Activated CD8-positive, alpha-beta memory T cell treated with anti-CD3 and anti-CD28 coated beads, Interleukin-2, amount 50 U/mL, for 24 hours (primary cell): ENCODE data around the gene SERTAD2.

ENCODE experiments used
- DNase-seq: peaks from one replicate; pipeline ENCODE4 v3.0.0-alpha.2; 2020; ENCODE audit errors: extremely low read depth

Gene SERTAD2, protein sequence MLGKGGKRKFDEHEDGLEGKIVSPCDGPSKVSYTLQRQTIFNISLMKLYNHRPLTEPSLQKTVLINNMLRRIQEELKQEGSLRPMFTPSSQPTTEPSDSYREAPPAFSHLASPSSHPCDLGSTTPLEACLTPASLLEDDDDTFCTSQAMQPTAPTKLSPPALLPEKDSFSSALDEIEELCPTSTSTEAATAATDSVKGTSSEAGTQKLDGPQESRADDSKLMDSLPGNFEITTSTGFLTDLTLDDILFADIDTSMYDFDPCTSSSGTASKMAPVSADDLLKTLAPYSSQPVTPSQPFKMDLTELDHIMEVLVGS

DNA sequence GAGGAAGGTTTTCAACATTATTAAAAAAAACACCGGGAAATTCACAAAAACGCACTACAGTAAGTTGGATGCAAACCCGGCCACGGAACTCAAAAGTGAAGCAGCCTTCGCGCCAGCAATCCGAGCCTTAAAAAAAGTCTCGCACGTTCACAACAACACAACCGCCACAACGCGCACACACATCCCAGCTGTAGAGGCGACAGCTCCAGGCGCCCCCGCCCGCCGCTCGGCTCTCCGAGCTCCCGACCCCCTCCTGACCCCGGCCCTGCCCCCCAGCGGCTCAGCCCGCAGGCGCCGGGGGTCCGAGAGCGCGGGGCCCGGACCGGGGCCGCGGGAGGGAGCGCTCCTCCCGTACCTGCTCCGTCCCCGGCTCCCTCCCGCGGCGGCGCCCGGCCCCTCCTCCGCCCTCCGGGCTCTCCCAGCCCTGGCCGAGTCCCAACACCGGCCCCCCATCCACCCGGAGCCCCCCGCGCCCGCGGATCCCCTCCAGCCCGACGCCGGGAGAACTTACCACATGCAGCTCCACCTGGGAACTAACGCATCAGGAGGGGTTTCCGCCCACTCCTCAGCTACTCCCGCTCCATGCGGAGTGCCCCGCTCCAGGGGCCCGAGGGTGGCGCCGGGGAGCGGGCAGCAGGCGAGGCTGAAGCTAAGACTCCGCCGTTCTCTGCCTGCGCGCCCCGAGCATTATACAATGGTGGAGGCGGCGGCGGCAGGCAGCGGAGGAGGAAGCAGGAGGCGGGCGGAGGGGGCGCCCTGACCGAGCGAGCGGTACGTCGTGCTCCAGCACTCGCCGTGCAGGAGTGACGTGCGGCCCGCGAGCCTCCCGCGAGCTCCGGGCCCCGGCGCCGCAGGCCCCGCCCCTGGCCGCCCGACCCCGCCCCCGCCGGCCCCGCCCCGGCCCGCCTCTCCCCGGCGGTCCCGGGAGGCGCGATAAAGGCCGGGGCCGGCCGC is at the start of gene SERTAD2:
Gene SERTAD2 (minus strand): TSS at position 805 of the 954 bp plus-strand sequence. CDS start 17,042 bp downstream, outside the sequence.
- no peak for DNase-seq

GRCh38 chr2:64700133-64700809 is 46.6 kb upstream of the SERTAD2 start:
- no peak for DNase-seq

DNA sequence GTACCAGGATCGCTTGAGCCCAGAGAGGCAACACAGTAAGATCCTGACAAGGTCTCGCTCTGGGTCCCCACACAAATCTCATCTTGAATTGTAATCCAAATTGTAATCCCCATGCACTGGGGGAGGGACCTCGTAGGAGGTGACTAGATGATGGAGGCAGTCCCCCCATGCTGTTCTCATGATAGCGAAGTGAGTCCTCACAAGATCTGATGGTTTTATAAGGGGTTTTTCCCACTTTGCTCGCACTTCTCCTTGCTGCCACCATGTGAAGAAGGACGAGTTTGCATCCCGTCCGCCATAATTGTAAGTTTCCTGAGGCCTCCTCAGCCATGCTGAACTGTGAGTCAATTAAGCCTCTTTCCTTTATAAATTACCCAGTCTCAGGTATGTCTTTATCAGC is 46.0 kb upstream of the SERTAD2 start:
- no peak for DNase-seq

DNA sequence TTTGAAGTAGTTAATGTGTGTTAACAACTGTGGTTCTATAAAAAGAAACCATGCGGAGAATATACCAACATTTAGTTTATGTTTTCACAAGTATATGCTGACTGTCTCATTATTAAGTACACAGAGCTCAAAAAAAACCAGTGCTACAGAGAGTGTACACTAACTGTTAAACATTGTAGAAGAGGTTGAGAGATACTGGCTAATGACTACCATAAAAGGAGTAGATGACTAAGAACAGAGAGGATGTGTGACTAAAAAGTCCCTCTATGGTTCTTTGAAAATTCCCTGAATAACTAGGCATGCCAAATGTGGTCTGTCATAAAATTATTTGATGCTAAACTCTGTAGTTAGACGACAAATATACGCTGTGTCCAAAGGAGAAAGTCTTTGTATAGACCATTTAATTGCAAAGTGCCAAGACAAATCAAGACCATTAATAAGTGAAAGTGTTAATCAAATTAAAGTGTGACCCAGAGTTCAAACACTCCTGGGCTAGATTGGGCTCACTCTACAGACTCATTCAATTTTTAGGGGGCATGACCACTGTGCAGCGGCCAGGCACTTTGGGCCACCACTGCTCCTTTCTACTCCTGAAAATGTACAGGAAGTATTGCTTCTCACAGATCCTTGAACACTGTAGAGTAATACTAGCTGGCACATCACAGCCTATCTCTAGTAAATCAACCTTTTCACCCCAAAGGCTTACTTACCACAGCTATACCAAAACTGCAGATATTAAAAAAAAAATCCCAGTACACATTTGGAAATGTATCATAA is 45.1 kb upstream of the SERTAD2 start:
- no peak for DNase-seq

DNA sequence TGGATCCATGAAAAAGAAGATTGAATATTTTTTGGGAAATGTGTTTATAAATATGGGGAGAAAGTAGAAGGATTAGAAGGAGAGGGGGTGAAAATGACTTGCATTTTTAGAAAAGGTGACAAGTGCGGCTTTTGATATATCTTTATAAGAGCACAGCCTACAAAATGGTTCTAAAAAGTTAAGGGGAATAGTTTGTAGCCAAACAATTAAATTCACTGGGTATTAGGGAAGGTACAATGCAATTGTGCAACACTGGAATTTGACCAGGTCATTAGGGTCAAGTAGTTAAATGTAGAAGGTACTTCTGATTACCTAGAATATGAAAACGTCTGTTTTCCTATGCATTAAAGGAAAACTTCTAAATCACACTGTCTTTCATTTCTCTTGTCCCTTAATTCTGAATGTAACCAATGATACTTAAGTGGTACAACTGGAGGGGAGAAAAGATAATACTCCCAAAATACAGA is 44.5 kb upstream of the SERTAD2 start:
- no peak for DNase-seq

GRCh38 chr2:64697297-64698176 is 43.8 kb upstream of the SERTAD2 start:
- DNase-seq = no peak

DNA sequence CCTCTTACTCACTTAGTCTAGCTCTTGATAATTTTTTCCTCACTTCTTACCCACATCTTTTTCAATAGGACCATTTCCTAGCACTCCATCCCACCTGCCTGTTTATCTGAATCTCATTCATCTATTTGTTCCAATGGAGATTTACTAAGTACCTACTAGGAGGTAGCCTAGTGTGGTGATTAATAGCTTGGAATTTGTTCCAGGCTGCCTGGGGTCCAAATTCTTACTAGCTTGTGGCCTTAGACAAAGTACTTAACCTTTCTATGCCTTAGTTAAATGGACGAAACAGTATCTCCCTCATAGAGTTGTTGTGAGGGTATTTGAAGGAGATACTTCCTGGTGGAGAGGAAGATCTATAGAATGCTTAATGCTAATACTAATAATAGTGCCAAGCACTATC is 42.9 kb upstream of the SERTAD2 start:
- no peak for DNase-seq

- no peak for DNase-seq
Observed at GRCh38 chr2:64695721-64696261, 42.1 kb upstream of the SERTAD2 start.

DNA sequence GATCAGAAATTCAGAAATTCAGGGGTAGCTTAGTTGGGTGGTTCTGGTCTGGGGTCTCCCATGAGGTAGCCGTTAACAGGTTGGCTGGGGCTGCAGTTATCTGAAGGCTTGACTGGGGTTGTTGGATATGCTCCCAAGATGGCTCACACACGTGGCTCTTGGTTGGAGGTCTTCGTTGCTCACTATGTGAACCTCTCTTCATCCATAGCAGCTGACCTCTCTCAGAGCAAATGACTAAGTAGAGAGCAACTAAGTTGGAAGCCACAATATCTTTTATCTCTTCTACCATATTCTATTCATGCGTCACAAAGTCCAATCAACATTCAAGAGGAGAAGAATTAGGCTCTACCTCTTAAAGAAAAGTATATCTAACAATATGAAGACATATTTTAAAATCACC is 38.7 kb upstream of the SERTAD2 start:
- DNase-seq = no peak

DNA sequence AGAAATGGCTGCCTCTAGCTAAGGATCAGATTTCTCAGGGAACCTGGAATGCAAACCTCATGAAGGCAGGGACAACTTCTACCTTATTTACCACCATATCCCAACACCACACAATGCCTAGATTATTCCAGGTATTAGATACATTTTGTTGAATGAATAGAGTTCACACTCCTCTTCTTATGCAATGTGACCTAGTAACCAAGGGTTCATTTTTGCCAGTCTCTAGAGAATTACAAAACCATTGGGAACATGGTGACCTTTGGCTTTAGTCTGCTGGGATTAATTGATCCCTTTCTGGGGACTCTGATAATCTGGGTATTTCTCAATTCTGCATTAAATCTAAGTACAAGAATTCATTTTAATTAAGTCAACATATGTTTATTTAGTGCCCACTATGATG is 35.2 kb upstream of the SERTAD2 start:
- DNase-seq = no peak

DNA sequence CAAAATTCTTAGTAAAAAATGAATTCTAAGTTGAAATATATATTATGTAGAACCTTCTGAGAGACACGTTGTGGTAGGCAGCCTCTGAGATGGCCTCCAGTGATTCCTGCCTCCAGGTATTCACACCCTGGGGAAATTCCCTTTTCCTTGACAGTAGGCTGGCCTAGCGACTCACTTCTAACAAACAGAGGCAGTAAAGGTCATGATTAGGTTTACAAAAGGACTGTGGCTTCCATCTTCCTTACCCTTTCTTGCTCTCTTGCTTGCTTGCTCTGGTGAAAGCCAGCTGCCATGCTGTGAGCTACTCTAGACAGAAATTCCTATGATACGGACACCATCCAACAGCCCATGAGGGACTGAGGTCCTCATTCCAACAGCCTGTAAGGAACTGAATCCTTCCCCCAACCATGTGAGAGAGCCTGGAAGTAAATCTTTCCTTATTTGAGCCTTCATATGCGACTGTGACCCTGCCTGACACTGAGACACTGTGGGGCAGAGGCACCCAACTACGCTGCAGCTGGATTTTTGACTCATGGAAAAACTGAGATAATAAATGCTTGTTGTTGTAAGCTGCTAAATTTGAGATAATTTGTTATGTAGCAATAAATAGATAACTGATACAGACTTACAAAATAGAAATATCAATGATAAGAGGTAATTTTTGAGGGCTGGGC is 32.7 kb upstream of the SERTAD2 start:
- DNase-seq = no peak

DNA sequence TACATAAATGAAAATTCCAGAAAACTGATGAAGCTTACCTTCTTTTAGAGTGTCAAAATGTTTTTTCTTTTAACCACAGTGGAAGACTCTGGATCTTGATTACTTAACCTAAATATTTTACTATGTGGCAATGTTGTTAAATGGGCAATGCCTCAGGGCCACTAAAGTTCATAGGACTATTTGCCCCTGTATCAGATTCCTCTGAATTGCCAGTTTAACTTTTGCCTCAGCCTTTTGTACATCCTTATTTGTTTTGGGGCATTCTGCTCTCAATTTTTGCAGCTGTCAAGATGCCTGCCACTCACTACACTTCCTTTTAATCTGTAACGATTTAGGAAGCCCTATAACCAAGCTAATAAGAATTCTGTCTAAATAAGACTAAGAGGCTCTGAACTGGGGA is 31.7 kb upstream of the SERTAD2 start:
- DNase-seq = no peak

DNA sequence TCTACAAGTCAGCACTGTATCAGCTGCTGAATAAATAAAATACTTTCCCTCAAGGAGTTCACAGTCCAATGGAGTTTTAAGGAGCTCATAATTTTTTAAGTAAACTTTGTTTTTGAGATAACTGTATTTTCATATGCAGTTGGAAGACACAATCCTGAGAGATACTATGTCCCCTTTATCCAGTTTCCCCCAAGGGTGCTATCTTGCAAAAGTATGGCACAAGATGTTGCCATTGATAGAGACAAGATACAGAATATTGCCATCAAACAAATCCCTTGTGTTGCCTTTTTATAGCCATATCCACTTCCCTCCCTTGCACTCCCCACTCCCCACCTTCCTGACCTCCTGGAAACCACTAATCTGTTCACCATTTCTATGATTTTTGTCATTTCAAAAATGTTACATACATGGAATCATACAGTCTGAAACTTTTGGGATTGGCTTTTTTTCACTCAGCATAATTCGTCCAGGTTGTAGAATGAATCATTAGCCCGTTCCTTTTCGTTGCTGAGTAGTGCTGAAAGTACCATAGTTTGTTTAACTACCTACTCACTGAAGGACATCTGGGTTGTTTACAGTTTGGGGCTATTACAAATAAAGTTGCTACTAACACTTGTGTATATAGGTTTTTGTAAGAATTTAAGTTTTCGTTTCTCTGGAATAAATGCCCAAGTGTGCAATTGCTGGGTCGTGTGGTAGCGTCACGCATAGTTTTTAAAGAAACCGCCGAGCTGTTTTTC is 30.2 kb upstream of the SERTAD2 start:
- no peak for DNase-seq

DNA sequence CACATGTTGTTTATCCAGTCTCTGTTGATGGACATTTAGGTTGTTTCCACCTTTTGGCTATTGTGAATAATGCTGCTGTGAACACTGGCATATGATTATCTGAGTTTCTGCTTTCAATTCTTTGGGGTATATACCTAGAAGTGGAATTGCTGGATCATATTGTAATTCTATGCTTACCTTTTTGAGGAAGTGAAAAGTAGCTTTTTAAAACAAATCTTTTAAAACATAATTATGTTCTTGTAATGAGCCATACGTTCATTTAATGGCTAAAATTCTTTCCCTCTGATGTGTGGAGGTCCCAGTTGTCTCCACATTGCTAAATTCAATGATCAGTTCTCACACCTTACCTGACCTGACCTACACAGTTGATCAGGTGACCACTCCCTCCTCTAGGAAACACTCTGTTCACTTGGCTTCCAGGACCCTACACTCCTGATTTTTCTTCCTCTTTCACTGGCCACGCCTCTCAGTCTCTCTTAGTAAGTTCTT is 27.8 kb upstream of the SERTAD2 start:
- no peak for DNase-seq

DNA sequence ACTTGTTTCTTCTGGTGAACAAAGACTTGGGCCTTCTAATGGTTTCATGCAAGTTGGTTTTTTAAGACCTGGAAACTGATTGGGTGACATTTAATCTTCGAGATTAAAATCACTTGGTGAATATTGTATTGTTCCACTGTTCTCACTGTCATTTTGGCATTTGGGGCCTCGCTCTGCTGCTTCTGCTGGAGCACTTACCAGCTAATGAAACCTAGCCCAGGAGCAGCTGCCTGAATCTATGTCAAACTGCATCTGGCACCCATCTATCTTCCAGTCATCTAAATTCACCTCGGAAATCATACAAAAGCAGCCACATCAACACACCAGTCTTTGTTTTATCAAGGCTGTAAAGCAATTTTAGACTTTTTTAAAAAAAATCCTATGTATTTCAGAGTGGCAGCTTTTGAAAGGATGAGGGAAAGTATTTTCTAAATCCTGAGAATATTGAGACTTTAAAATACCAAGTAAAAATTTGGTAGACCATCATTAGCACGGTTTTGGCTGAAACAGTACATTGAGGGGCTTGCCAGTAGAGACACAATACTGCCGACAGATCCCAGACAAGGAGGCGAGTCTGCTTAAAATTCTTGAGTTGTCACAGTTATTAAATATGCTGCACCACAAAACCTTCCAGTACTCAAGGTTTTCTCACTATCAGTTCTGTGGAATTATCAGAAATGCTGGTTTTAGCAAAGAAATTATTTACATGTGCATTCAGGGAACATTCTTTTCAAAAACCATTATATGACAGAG is 26.1 kb upstream of the SERTAD2 start:
- DNase-seq = no peak

DNA sequence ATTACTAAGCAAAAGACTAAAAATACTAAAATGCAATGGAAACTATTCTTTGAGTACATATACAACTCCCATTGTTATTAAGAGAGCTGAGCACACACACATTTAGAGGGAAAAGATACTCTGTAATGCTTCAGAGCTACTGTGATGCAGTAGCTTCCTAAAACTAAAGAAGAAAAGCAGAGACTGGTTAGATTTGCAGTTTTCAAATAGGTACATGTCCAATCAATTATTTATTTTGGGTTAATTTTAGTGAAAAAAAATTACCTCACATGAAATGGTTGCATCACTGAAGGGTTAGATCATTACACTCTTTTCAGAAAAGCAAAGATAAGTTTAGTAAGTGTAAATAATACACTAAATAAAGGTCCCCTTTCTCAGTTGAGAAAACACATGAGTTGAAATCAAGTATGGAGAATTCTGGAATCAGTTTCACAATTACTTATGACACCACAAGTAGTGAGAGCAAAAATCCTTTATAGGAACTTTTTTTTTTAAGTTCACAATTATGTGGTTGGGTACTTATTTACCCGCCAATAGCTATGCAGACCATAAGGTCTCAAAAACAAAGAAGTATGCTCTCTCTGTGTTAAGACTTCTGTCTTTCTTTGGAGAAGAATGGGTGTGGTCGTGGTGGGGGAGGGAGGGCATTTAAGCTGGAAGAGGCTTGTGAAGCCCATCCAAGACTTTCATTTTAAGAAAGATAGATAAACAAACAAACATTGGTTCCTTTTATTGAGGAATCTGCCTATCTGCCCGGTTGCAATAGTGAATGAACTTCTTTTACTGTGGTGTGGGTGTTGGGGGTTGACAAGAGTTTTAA is 25.3 kb upstream of the SERTAD2 start:
- DNase-seq = no peak

GRCh38 chr2:64677530-64677929 is 23.8 kb upstream of the SERTAD2 start:
- DNase-seq = no peak
